Measurements from ENCODE around the gene XYLT1. TPM values are rescaled to one million over a fixed set of nuclear protein-coding genes. Genes with fewer than 3 reads are reported as not detected.

XYLT1 gene
- total and polyA plus RNA-seq, 9 of the 15 experiments (the other 6 are each of a cell fraction or from before 2014, with no cell fraction given) = 0.03 to 0.09 (median 0.08) TPM; not detected in 6

DNA sequence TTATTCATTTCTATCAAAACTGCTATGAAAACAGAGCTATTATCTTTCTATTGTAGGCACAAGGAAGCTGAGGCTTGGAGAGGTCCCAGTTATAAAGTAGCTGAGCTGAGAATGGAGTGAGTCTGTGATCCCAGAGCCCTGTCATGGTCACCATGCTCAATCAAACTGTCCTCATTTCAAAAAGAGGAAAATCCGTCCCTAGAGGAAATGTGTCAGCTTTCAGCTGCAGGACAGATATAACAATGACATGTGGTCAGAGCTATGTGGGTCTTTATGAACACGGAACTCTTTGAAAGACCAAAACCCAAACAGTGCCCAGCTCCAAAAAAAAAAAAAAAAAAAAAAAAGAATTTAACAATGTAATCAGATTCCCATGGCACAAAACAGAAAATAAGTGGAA is 266.1 kb downstream of the XYLT1 start:
- no peak for ATAC-seq
- POLR2A ChIA-PET = interaction anchor here (0.6 kb wide), 1 partner anchor 554 kb away, joined by 3 read pairs; no protein-coding TSS in a partner anchor
- in situ Hi-C loops (cut with MboI) = no loop called here

More for the DNA sequence above, 266.1 kb downstream of the XYLT1 start:
- Histone ChIP-seq H3K4me2 (ENCODE audit: insufficient read depth, low read length) (no peak overlapping the region), H3K79me2 (ENCODE audit: control insufficient read depth, insufficient read depth, low read length) (no peaks in the 10 kb centered on the region), H3K9me1 (ENCODE audit: control insufficient read depth, insufficient read depth, low read length) (no peaks in the 10 kb centered on the region), H3K9me3 (replicated peaks; ENCODE audit: control insufficient read depth, insufficient read depth, low read depth, low read length) (no peaks in the 10 kb centered on the region), H3K36me3 (ENCODE audit: control insufficient read depth, insufficient read depth, low read length) (no peaks in the 10 kb centered on the region), H4K20me1 (replicated peaks; ENCODE audit: control insufficient read depth, insufficient read depth, low read length) (no peaks in the 10 kb centered on the region), H3K9ac (ENCODE audit: insufficient read depth in 1 of 2, low read depth in 2 of 2, low read length in 2 of 2) (no peak overlapping the region), H2AFZ (ENCODE audit: low read depth, low read length) (no peak overlapping the region), H3K4me1 (replicated peaks in 1 of 2; ENCODE audit: control insufficient read depth in 2 of 2, insufficient read depth in 2 of 2, low read length in 2 of 2) (no peaks in the 10 kb centered on the region), H3K27me3 (ENCODE audit: control insufficient read depth in 2 of 2, insufficient read depth in 2 of 2, low read length in 2 of 2) (peaks cover 7 to 24% of the 10 kb centered on the region in 2 experiments), H3K27ac (ENCODE audit: extremely low read depth, low read depth, low read length) (no peak overlapping the region), H3K4me3 (no peak overlapping the region)
- CTCF ChIA-PET (ENCODE audit: low intra/inter-chr PET ratio) = no interaction called here
- WGBS (ENCODE audit: insufficient coverage, low coverage, missing lambda C conversion rate) = 0% methylated on average over 1 of the region's 2 CpGs
- DNase-seq (ENCODE audit: extremely low read depth in 1 of 4, low spot score in 3 of 4) (no peak), FAIRE-seq (no peak)
- BruUV-seq (replicated peaks) = no TSS peak
- intact Hi-C loops (cut with micrococcal nuclease) = no loop called here
- TF ChIP-seq JUNB (CRISPR knock-in tag; conservative IDR thresholded peaks at IDR 0.05) (no peak), STAG1 (CRISPR knock-in tag; IDR thresholded peaks at IDR 0.05; ENCODE audit: borderline replicate concordance) (no peak), CTBP1 (IDR thresholded peaks at IDR 0.05; ENCODE audit: borderline replicate concordance) (no peak), RBFOX2 (IDR thresholded peaks at IDR 0.05; ENCODE audit: low read depth, low read length) (no peak), FIP1L1 (IDR thresholded peaks at IDR 0.05; ENCODE audit: low read depth, low read length, poor library complexity, severe bottlenecking) (no peak), KLF1 (tag; IDR thresholded peaks at IDR 0.05) (no peak), ZNF239 (CRISPR knock-in tag; IDR thresholded peaks at IDR 0.05) (no peak), ZFP30 (CRISPR knock-in tag; IDR thresholded peaks at IDR 0.05; ENCODE audit: borderline replicate concordance) (no peak), NFRKB (IDR thresholded peaks at IDR 0.05; ENCODE audit: low read depth) (no peak), LEF1 (IDR thresholded peaks at IDR 0.05) (no peak), SMARCA4 (IDR thresholded peaks at IDR 0.05) (no peak), GABPB1 (CRISPR knock-in tag; IDR thresholded peaks at IDR 0.05) (no peak), ZNF133 (CRISPR knock-in tag; IDR thresholded peaks at IDR 0.05) (no peak), CC2D1A (IDR thresholded peaks at IDR 0.05) (no peak)
- TF ChIP-seq, protein P1, sequence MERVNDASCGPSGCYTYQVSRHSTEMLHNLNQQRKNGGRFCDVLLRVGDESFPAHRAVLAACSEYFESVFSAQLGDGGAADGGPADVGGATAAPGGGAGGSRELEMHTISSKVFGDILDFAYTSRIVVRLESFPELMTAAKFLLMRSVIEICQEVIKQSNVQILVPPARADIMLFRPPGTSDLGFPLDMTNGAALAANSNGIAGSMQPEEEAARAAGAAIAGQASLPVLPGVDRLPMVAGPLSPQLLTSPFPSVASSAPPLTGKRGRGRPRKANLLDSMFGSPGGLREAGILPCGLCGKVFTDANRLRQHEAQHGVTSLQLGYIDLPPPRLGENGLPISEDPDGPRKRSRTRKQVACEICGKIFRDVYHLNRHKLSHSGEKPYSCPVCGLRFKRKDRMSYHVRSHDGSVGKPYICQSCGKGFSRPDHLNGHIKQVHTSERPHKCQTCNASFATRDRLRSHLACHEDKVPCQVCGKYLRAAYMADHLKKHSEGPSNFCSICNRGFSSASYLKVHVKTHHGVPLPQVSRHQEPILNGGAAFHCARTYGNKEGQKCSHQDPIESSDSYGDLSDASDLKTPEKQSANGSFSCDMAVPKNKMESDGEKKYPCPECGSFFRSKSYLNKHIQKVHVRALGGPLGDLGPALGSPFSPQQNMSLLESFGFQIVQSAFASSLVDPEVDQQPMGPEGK (CRISPR knock-in tag; IDR thresholded peaks at IDR 0.05; ENCODE audit: borderline replicate concordance) = no peak
- TF ChIP-seq, protein P2, sequence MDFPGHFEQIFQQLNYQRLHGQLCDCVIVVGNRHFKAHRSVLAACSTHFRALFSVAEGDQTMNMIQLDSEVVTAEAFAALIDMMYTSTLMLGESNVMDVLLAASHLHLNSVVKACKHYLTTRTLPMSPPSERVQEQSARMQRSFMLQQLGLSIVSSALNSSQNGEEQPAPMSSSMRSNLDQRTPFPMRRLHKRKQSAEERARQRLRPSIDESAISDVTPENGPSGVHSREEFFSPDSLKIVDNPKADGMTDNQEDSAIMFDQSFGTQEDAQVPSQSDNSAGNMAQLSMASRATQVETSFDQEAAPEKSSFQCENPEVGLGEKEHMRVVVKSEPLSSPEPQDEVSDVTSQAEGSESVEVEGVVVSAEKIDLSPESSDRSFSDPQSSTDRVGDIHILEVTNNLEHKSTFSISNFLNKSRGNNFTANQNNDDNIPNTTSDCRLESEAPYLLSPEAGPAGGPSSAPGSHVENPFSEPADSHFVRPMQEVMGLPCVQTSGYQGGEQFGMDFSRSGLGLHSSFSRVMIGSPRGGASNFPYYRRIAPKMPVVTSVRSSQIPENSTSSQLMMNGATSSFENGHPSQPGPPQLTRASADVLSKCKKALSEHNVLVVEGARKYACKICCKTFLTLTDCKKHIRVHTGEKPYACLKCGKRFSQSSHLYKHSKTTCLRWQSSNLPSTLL (IDR thresholded peaks at IDR 0.05) = no peak

All from K562 (cell line).